ENCODE measurements around the gene SPRY4.
A peak's percentile ranks its signal among the peaks of the same experiment; 100 is the strongest.
"Not testable (repeated sequence)": the region's sequence is repeated elsewhere in the genome, so short reads cannot be mapped to it uniquely, and the experiment has no call there.

SPRY4 gene

DNA sequence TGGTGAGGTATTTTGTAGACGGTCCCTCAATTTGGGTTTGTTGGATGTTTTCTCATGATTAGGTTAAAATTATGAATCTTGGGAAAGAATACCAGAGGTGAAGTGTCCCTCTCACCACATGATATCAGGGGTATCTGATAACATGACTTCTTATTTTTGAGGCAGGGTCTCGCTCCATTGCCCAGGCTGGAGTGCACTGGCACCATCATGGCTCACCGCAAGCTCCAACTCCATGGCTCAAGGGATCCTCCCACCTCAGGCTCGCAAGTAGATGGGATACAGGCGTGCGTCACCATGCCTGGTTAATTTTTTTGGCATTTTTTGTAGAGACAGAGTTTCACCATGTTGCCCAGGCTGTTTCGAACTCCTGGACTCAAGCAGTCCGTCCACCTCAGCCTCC lies 24.1 kb downstream of the SPRY4 start:
- Histone ChIP-seq H3K4me3 (no peak overlapping the region), H3K27ac (no peak overlapping the region)

DNA sequence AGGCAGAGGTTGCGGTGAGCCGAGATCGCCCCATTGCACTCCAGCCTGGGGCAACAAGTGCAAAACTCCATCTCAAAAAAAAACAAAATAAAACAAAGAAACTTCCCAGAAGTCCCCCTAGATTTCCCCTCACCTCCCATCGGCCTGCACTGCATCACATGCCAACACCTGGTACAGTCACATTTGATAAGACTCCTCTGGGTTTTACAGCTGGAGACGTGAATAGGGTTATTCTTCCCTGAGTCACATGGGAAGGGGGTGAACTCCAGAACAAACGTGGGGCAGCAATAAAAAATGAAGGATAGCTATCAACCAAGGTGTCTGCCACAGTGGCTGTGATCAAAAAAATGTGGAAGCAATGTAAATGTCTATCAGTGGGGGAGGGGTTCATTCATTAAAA lies 26.0 kb downstream of the SPRY4 start:
- Histone ChIP-seq H3K27ac (no peak overlapping the region), H3K4me3 (no peak overlapping the region)

DNA sequence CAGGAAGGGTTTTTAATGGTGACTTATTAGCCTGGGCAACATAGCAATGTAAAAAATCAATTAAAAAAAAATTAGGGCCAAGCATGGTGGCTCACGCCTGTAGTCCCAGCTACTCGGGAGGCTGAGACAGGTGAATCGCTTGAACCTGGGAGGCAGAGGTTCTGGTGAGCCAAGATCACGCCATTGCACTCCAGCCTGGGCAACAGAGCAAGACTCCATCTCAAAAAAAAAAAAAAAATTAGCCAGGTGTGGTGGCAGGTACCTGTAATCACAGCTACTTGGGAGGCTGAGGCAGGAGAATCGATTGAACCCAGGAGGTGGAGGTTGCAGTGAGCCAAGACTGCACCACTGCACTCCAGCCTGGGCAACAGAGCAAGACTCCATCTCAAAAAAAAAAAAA lies 27.0 kb downstream of the SPRY4 start:
- not testable (repeated sequence) for H3K4me3 ChIP-seq, H3K27ac ChIP-seq

DNA sequence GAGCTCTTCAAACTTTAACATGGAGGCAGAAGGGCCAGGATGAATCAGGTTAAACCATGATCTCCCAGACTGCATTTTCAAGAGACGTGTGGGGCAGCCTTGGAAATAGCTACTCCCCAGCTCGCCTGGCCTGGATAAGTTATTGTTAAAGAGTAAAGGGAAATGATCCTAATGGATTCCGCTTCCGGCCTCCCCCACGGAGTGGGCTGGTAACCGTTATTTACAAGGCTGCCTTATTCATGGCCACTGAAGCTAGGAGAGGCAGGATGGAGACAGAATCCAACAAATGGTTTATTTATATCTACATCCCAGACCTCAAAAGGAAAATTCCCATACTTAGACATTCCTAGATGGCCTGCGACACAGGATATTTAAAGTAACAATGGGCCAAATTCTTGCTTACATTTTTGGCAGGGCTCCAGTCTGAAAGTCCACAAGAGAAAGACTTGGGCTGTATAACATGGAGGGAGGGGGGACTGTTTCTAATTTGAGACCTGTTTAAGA lies 27.9 kb downstream of the SPRY4 start:
- peak overlapping the region in 1 of 21 experiments; percentile 26 for H3K27ac ChIP-seq
- H3K4me3 ChIP-seq: no peak overlapping the region

DNA sequence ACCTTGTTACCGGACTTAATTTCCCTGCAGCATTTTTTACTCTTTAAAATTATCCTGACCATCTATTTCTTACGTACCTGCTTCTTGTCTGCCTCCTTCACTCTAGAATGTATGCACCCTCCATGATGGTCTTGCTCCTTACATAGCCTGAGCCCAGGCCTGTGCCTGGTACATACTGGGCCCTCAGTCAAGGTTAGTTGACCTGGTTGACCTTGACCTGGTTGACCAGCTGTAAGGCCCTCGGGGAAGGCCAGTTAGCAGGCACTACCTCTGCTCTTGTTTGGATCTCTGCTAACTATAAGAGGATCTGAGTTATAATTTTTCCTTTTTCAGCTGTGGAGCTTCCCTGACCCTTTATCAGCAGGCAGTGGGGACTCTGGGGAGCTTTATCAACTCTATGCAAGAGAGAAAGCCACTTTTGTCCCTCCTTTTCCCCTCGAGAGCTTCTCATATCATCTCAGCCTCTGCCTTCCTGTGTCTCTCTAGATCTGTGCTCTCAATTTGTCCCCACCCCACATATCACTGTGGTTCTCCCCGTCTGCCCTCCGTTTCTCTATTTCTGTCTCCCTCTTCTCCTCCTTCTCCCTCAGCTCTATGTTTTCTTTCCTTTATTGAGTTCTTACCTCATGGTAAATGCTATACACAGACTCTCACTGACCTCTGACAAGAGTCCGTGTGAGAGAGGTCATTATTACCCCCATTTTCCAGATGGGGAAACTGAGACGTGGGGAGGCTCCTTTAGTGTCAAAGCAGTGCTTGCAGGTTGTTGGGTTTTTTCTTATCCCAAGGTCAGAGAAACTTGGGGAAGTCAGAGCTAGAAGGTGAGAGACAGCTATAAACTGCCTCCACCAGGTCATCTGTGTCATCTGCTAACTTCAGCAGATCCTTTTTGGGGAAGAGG lies 28.6 kb downstream of the SPRY4 start:
- Histone ChIP-seq H3K27ac (peak overlapping the region in 1 of 21 experiments; percentile 26), H3K4me3 (no peak overlapping the region)

DNA sequence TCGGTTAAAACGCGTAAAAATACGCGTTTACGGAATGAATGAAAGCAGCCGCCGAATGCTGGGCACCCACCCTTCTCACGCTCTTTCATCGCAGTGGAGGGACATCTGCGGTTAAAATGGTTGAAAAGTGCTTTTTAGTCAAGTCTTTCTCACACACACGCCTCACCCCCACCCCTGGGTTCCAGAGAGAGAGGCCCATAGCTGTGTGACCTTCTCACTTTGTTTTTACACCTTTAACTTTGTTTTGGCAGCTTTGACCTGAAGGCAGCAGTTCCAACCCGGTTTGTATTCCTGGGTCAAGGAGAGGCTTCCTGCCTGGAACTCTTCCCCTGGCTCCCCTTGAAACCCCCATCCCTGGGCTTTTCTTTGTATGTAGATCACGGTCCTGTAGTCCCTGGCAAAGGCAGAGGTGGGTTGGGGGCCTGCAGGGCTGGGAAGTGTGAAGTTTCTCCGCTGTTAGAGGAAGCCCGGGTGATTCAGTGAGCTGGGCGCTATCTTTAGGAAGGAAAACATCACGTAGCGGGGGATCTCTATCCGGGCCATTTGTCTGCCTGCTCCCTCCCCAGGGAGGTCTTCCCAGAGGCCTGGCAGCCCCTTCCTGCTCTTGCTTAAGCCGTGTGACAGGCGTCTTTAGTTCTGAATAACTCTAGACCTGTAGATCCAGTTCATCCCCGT lies 29.6 kb downstream of the SPRY4 start:
- no peak overlapping the region for H3K4me3 ChIP-seq
- no peak overlapping the region for H3K27ac ChIP-seq

DNA sequence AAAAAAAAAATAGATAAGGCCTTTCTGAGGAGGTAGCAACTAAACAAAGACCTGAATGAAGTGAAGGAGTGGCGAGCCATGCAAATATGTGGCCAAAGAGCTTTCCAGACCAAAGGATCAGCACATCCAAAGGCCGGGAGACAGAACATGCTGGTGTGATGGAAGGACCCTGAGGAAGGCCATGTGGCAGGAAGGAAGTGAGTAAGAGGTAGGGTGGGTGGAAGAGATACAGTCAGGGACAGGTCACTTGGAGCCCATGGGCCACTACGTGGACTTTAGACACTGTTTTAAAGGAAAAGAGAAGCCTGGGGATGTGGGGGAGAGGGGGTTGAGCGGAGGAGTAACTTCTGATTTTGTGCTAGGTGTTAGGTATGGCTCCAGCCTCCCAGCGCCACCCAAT lies 31.3 kb downstream of the SPRY4 start:
- Histone ChIP-seq H3K4me3 (no peak overlapping the region), H3K27ac (no peak overlapping the region)

DNA sequence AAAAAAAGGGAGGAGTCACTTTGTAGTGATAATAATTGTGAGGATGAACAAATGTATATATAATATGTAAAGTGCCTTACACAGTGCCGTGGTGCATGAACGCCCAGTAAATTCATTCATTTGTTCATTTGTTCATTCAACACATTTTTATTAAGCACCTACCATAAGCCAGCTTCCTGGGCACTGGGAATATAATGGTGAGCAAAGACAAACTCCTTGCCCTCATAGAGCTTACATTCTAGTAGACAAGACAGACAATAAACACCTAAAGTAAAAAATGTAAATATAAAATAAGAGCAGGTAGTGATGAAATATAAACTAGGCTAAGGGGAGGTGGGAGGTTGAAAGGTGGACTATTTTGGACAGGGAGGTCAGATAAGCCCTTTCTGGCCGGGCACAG lies 32.0 kb downstream of the SPRY4 start:
- H3K27ac ChIP-seq: no peak overlapping the region
- no peak overlapping the region for H3K4me3 ChIP-seq

DNA sequence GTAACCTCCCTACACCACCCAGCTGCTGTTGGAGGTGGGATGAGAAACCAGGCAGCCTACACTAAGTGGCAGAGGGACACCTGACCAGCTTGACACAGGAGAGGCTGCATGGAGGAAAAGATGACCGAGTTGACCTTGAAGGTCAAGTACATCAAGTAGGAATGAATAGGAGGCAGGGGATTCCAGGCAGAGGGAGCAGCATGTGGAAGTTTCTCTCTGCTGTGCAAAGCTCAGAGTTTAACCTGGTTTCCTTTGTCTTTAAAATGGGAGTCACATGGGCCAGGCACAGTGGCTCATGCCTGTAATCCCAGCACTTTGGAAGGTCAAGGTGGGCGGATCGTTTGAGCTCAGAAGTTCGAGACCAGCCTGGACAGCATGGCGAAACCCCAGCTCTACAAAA lies 32.6 kb downstream of the SPRY4 start:
- Histone ChIP-seq H3K27ac (no peak overlapping the region), H3K4me3 (no peak overlapping the region)

DNA sequence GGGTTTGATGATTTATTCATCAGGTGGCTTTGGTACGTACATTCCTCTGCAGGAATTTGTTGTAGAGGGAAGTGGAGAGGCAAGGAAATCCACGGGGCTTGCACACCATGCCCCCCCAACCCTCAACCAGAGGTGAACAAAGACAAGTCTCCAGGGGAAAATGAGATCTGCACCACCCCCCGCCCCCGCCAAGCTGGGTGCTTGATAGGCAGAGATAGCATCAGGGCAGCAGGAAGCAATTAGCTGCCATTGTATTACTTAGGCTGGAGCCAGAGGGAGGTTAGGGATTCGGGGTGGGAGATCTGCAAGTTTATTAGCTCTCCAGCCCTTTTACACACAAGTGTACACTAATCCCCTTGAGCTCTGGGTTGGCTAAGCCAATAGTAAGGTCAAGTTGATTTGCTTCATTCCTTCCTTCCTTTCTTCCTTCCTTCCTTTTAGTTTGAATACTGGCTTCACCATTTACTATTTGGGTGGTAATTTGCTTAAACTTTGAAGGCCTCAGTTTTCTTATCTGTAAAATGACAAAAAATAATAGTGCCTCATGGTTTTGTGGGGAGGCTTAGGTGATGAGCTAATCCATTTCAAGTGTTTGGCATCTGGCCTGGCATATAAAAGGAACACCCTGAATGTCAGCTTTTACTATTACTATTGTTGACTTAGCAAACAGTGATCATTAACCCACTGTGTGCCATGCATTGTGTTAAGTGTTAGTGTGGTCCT lies 34.1 kb downstream of the SPRY4 start:
- Histone ChIP-seq H3K4me3 (no peak overlapping the region), H3K27ac (no peak overlapping the region)

DNA sequence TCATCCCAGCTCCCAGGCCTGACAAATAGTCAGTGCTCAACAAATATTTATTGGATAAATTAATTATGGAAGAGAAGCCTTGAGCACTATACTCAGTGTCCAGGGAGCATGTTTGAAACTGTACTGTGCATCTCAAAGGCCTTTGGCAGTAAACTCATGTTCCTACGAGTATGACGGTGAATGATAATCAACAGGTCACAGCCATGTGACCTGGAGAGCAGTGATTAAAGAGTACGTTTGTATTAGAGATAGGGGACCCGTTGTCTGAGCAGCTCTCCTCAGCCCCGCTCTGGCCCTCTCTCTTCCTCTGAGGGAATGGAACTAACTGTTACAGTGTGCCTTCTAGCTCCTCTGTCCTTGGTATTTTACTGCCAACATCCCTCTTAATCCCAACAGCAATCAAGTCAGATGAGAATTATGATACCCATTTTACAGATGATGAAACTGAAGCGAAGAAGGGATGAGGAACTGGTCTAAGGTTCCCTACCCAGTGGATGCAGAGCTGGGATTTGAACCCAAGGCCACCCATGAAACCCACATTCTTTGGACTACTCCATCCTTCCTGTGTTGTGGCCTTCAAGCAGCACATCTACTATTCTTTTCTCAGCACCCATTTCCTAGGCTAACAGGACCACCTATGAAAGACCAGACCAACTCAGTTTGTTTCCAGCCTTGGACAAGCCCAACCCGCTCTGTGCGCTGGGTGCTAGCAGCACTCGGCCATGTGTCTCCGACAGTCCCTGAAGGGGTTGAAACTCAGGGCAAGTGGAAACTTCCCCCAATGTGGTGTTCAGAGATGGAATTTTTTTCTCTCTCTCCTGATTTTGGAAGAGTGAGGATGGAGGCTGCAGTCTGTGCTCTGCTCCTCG lies 34.9 kb downstream of the SPRY4 start:
- no peak overlapping the region for H3K4me3 ChIP-seq
- no peak overlapping the region for H3K27ac ChIP-seq

DNA sequence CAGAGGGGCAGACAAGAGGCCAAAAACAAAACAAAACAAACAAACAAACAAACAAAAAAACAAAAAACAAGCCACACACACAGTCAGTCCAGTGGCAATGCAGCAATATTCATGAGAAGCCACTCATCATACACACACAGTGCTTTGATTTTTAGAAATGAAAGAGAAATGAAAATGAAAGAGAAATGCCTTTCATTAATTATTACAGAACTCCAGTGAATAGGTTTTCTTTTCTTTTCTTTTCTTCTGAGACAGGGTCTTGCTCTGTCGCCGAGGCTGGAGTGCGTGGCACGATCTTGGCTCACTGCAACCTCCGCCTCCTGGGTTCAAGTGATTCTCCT lies 36.9 kb downstream of the SPRY4 start:
- Histone ChIP-seq H3K27ac (peak overlapping the region in 5 of 21 experiments; percentile 9 to 77 (median 34)), H3K4me3 (no peak overlapping the region)

DNA sequence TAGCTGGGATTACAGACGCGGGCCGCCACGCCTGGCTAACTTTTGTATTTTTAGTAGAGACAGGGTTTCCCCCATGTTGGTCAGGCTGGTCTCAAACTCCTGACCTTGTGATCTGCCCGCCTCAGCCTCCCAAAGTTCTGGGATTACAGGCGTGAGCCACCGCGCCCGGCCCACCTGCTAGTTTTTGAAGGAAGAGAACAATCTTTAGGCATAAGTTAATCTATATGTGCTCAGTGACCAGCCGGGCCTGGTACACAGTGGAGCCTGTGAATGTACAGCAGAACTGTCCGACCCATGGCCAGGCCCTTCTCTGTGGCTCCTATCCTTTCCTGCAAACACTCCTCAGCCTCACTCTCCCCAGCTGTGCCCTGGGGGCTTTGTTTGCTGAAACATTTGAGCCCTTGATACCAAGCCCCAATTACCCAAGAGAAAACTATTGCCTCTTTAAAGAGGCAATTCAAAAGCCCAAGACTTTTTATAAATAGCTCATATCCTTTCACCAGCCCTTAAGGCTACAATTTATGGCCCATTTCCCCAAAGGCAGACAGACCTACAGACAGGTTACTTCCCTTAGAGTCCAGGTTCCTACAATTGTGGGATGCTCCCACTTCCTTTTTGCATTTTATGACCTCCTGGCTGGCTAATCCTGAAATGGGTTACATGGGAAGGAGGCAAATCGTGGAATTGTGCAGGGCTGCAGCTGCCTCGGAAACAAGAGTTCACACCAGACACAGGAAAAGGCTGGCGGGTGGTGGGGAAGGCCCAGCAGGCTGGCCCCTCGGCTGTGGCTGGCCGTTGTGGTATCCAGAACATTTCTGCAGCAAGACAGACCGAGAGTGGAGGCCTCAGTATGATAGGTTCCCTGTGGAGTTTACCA lies 37.5 kb downstream of the SPRY4 start:
- Histone ChIP-seq H3K27ac (peak overlapping the region in 3 of 21 experiments; percentile 34 to 77 (median 35)), H3K4me3 (no peak overlapping the region)

DNA sequence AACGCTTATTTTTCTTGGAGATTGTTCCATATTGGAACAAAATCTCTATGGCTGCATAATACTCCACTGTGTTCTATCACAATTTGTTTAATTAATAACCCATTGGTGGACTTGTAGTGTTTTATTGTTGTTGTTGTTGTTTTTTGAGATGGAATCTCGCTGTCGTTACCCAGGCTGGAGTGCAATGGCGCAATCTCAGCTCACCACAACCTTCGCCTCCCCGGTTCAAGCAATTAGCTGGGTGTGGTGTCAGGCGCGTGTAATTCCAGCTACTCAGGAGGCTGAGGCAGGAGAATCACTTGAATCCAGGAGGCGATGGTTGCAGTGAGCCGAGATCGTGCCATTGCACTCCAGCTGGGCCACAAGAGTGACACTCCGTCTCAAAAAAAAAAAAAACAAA lies 38.7 kb downstream of the SPRY4 start:
- no peak overlapping the region for H3K27ac ChIP-seq
- no peak overlapping the region for H3K4me3 ChIP-seq

DNA sequence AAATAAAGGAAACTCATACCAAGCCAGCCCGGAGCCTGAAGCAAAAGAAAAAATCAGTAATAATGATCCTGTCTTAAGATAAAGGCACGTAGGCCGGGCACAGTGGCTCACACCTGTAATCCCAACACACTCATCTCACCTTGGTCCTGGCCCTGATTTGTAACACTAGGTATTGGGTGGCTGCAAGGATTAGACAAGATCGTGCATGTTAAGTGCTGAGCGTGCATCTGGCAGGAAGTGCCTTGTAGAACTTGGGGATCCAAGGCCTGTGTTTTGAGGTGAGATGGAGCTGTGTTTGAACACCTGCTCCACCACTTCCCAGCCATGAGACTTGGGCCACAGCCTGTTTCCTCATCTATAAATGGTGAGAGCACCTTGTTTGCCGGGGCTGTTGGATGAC lies 41.5 kb downstream of the SPRY4 start:
- H3K27ac ChIP-seq: peak overlapping the region in 2 of 21 experiments; percentile 13 to 37

DNA sequence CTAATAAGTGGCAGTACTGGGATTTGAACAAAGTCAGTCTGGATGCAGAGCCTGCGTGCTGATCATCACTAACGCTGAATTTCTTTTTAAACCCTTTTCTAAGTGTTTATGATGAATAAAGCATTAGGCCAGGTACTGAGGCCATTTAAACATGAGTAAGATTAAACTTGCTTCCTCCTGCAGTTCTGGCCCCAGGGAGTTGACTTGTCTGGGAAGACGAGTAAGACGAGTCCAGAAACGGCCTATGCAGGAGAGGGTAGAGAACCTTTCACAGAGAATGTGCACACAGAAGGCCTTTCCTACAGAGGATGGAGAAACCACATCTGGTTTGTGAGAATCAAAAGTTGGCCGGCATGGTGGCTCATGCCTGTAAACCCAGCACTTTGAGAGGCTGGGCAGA lies 42.9 kb downstream of the SPRY4 start:
- Histone ChIP-seq H3K27ac (peak overlapping the region in 2 of 21 experiments; percentile 25 to 43), H3K4me3 (no peak overlapping the region)

More for the DNA sequence above, 41.5 kb downstream of the SPRY4 start:
- H3K4me3 ChIP-seq: no peak overlapping the region

DNA sequence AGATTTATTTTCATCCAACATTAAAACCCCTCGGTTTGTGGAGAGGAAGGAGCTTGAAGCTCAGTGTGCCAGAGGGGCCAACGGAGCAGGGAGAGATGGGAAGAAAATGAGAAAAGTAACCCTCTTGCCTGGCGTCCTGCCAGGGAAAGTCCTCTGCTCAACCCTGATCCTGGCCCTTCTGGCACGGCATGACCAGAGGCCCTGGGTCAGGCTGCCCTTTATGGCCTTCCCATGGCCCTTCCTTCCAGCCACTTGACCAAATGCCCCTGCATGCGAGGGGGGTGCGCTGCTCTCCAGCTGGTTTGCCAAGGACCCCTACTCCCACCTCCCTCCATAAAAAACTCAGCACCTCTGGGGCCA lies 43.8 kb downstream of the SPRY4 start:
- Histone ChIP-seq H3K4me3 (no peak overlapping the region), H3K27ac (peak overlapping the region in 10 of 21 experiments; percentile 3 to 63 (median 33))

Data from skin epidermis (tissue), 12 donors.